BJ (cell line): ENCODE data around the gene CAMTA2. TPM values are rescaled to one million over a fixed set of nuclear protein-coding genes. Genes with fewer than 3 reads are reported as not detected.

Source experiments
- CTCF ChIA-PET: fragments of 350-600 bp; formaldehyde crosslinking; extraction: SDS; loops from one replicate; lab custom pipeline; 2021; ENCODE audit warnings: antibody characterized with exemption, inconsistent platforms; lab: Yijun Ruan, JAX
- POLR2A ChIA-PET: fragments of 300-600 bp; sonication (Branson Sonifier 250); formaldehyde crosslinking; extraction: SDS; loops from one replicate; lab custom pipeline; 2021; ENCODE audit warnings: antibody characterized with exemption; lab: Charles Lee
- DNase-seq: peaks from one replicate; pipeline ENCODE4 v3.0.0-alpha.2; 2011; ENCODE audit warnings: low read depth
- H3K27me3 ChIP-seq: 2 replicates; pipeline ENCODE4 v1.6.0; 2011; ENCODE audit warnings: low read length; ENCODE audit not compliant: control insufficient read depth, insufficient read depth
- H3K36me3 ChIP-seq: 2 replicates; pipeline ENCODE4 v1.5.1; 2011; ENCODE audit warnings: low read length; ENCODE audit not compliant: control insufficient read depth, insufficient read depth
- H3K4me3 ChIP-seq: 2 replicates; pipeline ENCODE4 v1.5.1; 2011; ENCODE audit warnings: low read depth, mild to moderate bottlenecking, control low read depth, low read length
- polyA plus RNA-seq: library from polyadenylated mRNA; depleted of rRNA; stranded (reverse); fragments of >200 nt; gene quantifications from 2 replicates; pipeline ENCODE4 v1.2.3, GENCODE V29; 2011
- TF ChIP-seq, protein P1 (sequence below): IDR thresholded peaks from 2 replicates; pipeline ENCODE4 v1.5.1; 2011; ENCODE audit warnings: low read depth, mild to moderate bottlenecking, control low read depth, inconsistent platforms, low read length, moderate library complexity; ENCODE audit not compliant: insufficient read depth

CAMTA2 gene
- polyA plus RNA-seq, 1 experiment = 65.6 TPM

- no peaks in the 10 kb centered on the region for H3K27me3 ChIP-seq
- DNase-seq = no peak
- TF ChIP-seq, protein P1, sequence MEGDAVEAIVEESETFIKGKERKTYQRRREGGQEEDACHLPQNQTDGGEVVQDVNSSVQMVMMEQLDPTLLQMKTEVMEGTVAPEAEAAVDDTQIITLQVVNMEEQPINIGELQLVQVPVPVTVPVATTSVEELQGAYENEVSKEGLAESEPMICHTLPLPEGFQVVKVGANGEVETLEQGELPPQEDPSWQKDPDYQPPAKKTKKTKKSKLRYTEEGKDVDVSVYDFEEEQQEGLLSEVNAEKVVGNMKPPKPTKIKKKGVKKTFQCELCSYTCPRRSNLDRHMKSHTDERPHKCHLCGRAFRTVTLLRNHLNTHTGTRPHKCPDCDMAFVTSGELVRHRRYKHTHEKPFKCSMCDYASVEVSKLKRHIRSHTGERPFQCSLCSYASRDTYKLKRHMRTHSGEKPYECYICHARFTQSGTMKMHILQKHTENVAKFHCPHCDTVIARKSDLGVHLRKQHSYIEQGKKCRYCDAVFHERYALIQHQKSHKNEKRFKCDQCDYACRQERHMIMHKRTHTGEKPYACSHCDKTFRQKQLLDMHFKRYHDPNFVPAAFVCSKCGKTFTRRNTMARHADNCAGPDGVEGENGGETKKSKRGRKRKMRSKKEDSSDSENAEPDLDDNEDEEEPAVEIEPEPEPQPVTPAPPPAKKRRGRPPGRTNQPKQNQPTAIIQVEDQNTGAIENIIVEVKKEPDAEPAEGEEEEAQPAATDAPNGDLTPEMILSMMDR = no peak
- ChIA-PET CTCF (interaction anchor here (1.0 to 1.4 kb wide), 3 partner anchors 12 to 30 kb away, joined by 4 read pairs; partner anchors contain the start of gene CAMTA2), POLR2A (no interaction called here)
- H3K36me3 ChIP-seq = peaks cover 35% of the 10 kb centered on the region
- peak overlapping the region; percentile 95; the same call in 1 of the 2 replicates for H3K4me3 ChIP-seq
Measured at GRCh38 chr17:5000237-5000639, 12.8 kb upstream of the CAMTA2 start.

DNA sequence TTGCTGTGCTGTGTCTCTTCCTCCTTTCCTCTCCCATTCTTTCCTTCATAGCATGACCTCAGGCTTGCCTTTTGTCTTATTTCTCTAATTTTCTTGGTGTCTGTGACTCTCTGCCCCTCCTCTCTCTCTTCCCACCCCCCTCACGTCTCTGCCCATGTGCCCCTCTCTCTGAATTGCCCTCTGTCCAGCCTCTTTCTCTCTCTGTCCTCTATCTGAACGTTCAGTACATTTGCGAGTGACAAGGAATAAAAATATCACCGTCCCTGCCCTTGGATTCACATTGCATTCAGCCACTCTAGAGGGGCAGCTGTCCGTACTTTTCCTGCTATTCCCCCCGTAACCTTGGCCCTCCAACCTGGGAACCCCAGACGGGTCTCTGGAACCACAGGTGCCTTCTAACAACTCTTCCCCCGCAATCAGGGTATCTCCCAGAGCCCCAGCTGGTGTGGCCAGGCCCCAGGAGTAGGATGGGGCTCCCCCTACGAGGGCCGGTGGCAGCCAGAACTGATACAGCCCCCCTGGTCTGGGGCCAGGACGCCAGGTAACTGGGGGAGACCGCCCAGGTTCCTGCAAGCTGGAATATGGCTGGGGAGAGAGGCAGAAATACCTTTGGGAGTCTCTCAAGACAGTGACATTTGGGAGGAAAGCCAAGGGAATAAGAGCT lies 12.1 kb upstream of the CAMTA2 start:
- ChIA-PET POLR2A (no interaction called here), CTCF (interaction anchor here (1.2 to 1.4 kb wide), 2 partner anchors 11 to 31 kb away, joined by 4 read pairs; partner anchors contain the start of gene CAMTA2)
- Histone ChIP-seq H3K4me3 (peak overlapping the region; percentile 95), H3K36me3 (peaks cover 29% of the 10 kb centered on the region), H3K27me3 (no peaks in the 10 kb centered on the region)
- TF ChIP-seq, protein P1 = no peak
- no peak for DNase-seq

DNA sequence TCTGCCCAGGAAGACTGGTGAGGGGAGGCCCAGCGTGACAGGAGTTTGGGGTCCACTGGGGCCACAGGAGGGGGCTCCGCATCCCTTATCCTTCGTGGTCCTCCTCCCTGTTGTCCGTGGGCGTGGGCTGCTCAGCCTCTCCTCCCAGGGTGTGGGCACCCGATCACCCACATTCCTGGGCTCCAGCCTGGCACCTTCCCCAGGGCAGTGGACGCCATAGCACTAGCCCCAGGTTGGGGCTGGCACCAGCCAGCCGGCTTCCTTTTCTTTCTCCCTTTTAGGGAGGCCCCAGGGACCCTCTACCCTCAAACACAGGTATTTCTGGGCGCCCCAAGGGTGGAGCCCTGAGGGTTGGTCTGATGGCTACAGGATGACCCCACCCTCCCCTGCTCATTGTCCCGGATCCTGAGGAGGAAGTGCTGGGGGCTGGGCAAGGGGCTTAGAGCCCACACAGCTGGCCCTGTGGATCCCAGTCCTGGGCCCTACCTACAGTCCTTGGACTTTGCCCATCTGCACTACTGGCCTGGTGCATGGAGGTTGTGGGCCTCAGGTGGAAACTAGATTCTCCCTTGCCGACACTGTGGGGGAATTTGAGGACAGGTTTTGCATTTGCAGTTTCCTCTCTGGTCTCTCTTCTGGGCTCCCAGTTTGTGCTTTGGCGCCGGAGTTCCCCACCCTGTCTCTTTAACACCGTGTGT lies 11.4 kb upstream of the CAMTA2 start:
- no peak for DNase-seq
- H3K36me3 ChIP-seq = peaks cover 22% of the 10 kb centered on the region
- H3K4me3 ChIP-seq = peak overlapping the region; percentile 95
- TF ChIP-seq, protein P1 = no peak
- ChIA-PET CTCF (interaction anchor here (1.5 to 3.0 kb wide), 3 partner anchors 11 to 59 kb away, joined by 3 to 15 read pairs (median 4); partner anchors contain the start of genes CAMTA2, RNF167 and SLC25A11), POLR2A (no interaction called here)
- H3K27me3 ChIP-seq = no peaks in the 10 kb centered on the region

DNA sequence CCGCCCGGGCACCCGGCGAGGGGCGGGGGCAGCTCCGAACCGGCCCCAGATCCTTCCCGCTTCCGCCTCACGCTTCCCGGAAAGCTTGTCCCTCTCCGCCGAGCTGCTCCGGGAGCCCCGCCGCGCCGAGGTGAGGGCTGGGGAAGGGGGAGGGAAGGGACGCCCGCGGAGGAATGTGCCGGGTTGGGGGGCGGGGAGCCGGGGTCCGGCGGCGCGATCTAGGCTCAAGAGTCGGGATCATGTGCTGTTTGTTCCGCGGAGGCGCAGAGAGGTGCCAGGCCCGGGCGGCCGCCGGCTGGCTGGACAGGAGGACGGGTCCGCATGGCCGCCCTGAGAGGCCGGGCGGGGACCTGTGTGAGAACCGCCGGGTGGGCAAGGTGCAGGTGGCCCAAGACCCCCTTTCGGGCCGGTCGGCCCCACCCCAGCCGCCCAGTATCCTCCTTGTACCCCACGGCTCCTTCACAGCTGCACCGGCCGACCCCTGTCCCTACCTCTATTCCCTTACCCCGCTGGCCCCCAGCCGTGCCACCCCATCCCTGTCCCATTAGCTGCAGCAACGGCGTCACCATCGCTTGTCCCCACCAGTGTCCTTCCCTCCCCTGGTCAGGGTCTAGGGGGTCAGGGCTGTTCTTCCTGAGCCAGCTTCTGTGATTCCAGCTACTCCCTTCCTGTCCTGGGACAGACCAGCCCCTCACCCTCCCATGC lies 10.7 kb upstream of the CAMTA2 start:
- H3K4me3 ChIP-seq = peak overlapping the region; percentile 95
- CTCF ChIA-PET = interaction anchor here (1.5 to 3.0 kb wide), 5 partner anchors 10 to 89 kb away, joined by 3 to 15 read pairs (median 10); partner anchors contain the start of genes CAMTA2, RNF167 and SLC25A11
- DNase-seq = no peak
- H3K27me3 ChIP-seq = no peaks in the 10 kb centered on the region
- H3K36me3 ChIP-seq = peaks cover 15% of the 10 kb centered on the region
- POLR2A ChIA-PET = no interaction called here
- TF ChIP-seq, protein P1 = no peak
